Measurements from ENCODE around the gene ADH4. TPM values are rescaled to one million over a fixed set of nuclear protein-coding genes. Genes with fewer than 3 reads are reported as not detected.

Gene ADH4
- total RNA-seq, 2 experiments from 2014 or later, result not detected

DNA sequence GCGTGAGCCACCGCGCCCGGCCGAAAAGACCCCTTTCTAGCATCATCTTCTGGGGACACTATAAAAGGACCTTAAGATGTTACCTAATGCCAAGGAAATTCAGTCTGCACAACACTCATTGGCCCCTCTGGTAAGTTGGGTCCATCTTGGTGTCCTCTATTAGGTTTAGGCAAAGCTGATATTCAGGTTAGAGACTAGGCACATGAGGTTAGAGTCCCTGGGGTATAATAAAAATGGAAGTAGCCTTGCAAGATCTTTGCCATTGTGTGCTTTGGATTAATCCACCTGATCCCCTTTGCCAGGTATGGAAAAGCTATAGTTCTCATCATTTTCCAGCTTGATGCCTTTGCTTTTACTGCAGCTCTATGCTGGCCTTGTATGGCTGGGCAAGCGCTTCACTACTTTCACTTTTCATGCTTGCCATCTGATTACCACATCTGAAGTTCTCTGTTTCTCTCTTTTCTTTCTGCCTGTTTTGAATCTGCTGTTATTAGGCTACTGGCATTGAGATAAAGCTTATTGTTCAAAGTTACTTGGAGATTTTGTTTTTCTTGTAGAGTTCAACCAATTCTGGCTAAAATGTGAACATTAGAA, 5.4 kb upstream of the ADH4 start:
- Histone ChIP-seq H3K79me2 (ENCODE audit: insufficient read depth, low read depth, low read length) (no peaks in the 10 kb centered on the region), H4K20me1 (ENCODE audit: insufficient read depth, low read length) (no peaks in the 10 kb centered on the region), H3K9me2 (ENCODE audit: insufficient read depth, low read length) (no peaks in the 10 kb centered on the region), H3K36me3 (ENCODE audit: insufficient read depth, low read length) (no peaks in the 10 kb centered on the region), H3K4me3 (ENCODE audit: low read depth, low read length, poor library complexity, severe bottlenecking) (no peak overlapping the region), H2AFZ (ENCODE audit: low read length) (no peak overlapping the region), H3K9me3 (ENCODE audit: low read length) (peaks cover 9% of the 10 kb centered on the region; the same call in 1 of the 2 replicates), H3K4me1 (ENCODE audit: insufficient read depth, low read length, poor library complexity, severe bottlenecking) (no peaks in the 10 kb centered on the region), H3K27ac (ENCODE audit: low read depth, low read length, poor library complexity, severe bottlenecking) (no peak overlapping the region), H3K4me2 (ENCODE audit: low read length) (no peak overlapping the region)
- ChIA-PET CTCF (ENCODE audit: unreplicated experiment) (no interaction called here), POLR2A (interaction anchor here (0.7 kb wide), 1 partner anchor 711 kb away, joined by 4 read pairs; no protein-coding TSS in a partner anchor)
- no peak for DNase-seq (ENCODE audit: low spot score)
- no TSS peak for BruUV-seq (replicated peaks)
- intact Hi-C loops (cut with micrococcal nuclease; ENCODE audit: unreplicated experiment), result no loop called here
- no peak for TF ChIP-seq EZH2phosphoT487 (IDR thresholded peaks at IDR 0.05; ENCODE audit: borderline replicate concordance, low read depth, low read length)
- TF ChIP-seq, protein P1, sequence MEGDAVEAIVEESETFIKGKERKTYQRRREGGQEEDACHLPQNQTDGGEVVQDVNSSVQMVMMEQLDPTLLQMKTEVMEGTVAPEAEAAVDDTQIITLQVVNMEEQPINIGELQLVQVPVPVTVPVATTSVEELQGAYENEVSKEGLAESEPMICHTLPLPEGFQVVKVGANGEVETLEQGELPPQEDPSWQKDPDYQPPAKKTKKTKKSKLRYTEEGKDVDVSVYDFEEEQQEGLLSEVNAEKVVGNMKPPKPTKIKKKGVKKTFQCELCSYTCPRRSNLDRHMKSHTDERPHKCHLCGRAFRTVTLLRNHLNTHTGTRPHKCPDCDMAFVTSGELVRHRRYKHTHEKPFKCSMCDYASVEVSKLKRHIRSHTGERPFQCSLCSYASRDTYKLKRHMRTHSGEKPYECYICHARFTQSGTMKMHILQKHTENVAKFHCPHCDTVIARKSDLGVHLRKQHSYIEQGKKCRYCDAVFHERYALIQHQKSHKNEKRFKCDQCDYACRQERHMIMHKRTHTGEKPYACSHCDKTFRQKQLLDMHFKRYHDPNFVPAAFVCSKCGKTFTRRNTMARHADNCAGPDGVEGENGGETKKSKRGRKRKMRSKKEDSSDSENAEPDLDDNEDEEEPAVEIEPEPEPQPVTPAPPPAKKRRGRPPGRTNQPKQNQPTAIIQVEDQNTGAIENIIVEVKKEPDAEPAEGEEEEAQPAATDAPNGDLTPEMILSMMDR (conservative IDR thresholded peaks at IDR 0.05; ENCODE audit: low read length), result no peak

DNA sequence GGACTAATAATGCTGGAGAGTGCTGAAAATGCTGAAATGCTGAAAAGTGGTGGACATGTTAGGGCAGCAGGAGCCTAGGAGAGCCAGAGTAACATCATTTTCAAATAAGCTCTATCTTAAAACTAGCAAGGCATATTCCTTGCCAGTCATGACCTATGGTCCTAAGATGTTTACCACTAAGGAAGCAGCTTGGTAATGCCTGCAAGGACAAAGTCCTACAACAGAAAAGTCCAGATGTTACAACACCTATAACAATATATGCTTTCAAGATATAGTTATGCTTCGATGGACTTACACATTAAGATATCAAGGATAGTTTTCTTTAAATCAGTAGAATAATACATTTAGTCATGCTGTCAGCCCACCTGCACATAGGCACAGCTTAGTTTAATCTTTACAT, 4.5 kb upstream of the ADH4 start:
- no TSS peak for BruUV-seq (replicated peaks)
- no peak for TF ChIP-seq EZH2phosphoT487 (IDR thresholded peaks at IDR 0.05; ENCODE audit: borderline replicate concordance, low read depth, low read length)
- TF ChIP-seq, protein P1 (conservative IDR thresholded peaks at IDR 0.05; ENCODE audit: low read length), result no peak
- POLR2A ChIA-PET, result interaction anchor here (0.7 kb wide), 1 partner anchor 712 kb away, joined by 4 read pairs; no protein-coding TSS in a partner anchor
- Histone ChIP-seq H3K9me2 (ENCODE audit: insufficient read depth, low read length) (no peaks in the 10 kb centered on the region), H3K4me3 (ENCODE audit: low read depth, low read length, poor library complexity, severe bottlenecking) (no peak overlapping the region), H3K79me2 (ENCODE audit: insufficient read depth, low read depth, low read length) (no peaks in the 10 kb centered on the region), H3K4me1 (ENCODE audit: insufficient read depth, low read length, poor library complexity, severe bottlenecking) (no peaks in the 10 kb centered on the region), H4K20me1 (ENCODE audit: insufficient read depth, low read length) (no peaks in the 10 kb centered on the region), H3K36me3 (ENCODE audit: insufficient read depth, low read length) (no peaks in the 10 kb centered on the region), H3K27ac (ENCODE audit: low read depth, low read length, poor library complexity, severe bottlenecking) (no peak overlapping the region), H3K4me2 (ENCODE audit: low read length) (no peak overlapping the region), H2AFZ (ENCODE audit: low read length) (no peak overlapping the region), H3K9me3 (ENCODE audit: low read length) (peaks cover 9% of the 10 kb centered on the region; the same call in 1 of the 2 replicates)
- DNase-seq (ENCODE audit: low spot score), result no peak
- CTCF ChIA-PET (ENCODE audit: unreplicated experiment), result no interaction called here
- intact Hi-C loops (cut with micrococcal nuclease; ENCODE audit: unreplicated experiment), result no loop called here

GRCh38 chr4:99144587-99144986, 490 bp upstream of the ADH4 start:
- intact Hi-C loops (cut with micrococcal nuclease; ENCODE audit: unreplicated experiment), result no loop called here
- no TSS peak for BruUV-seq (replicated peaks)
- DNase-seq (ENCODE audit: low spot score), result no peak
- Histone ChIP-seq H4K20me1 (ENCODE audit: insufficient read depth, low read length) (no peaks in the 10 kb centered on the region), H3K79me2 (ENCODE audit: insufficient read depth, low read depth, low read length) (no peaks in the 10 kb centered on the region), H3K27ac (ENCODE audit: low read depth, low read length, poor library complexity, severe bottlenecking) (no peak overlapping the region), H2AFZ (ENCODE audit: low read length) (no peak overlapping the region), H3K9me3 (ENCODE audit: low read length) (no peaks in the 10 kb centered on the region), H3K9me2 (ENCODE audit: insufficient read depth, low read length) (no peaks in the 10 kb centered on the region), H3K4me2 (ENCODE audit: low read length) (no peak overlapping the region), H3K4me3 (ENCODE audit: low read depth, low read length, poor library complexity, severe bottlenecking) (no peak overlapping the region), H3K4me1 (ENCODE audit: insufficient read depth, low read length, poor library complexity, severe bottlenecking) (no peaks in the 10 kb centered on the region), H3K36me3 (ENCODE audit: insufficient read depth, low read length) (no peaks in the 10 kb centered on the region)
- CTCF ChIA-PET (ENCODE audit: unreplicated experiment), result no interaction called here
- TF ChIP-seq, protein P1 (conservative IDR thresholded peaks at IDR 0.05; ENCODE audit: low read length), result no peak
- TF ChIP-seq EZH2phosphoT487 (IDR thresholded peaks at IDR 0.05; ENCODE audit: borderline replicate concordance, low read depth, low read length), result no peak
- POLR2A ChIA-PET, result interaction anchor here (0.5 to 1.3 kb wide), 2 partner anchors 9 to 426 kb away, joined by 3 read pairs; no protein-coding TSS in a partner anchor
